ENCODE measurements around the gene TFEB.

DNA sequence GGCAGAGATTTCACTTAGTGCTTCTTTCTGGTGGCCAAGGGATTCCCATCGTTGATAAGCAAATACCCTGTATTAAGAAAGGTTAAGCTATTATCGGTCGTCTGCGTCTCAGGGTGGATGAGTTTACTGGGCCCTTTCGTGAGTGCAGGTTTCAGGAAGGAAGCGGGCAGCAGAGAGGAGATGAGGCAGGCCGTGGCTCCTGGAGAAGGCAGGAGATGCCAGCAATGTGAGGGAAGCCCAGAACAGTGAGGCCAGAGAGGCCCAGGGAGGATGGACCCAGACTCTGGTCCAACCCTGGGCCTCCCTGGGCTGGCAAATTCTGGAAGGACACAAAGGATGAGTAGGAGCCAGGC lies 11.2 kb downstream of the TFEB start:
- TF ChIP-seq POLR2A (IDR thresholded peaks at IDR 0.05; ENCODE audit: low read length), result no peak
- no peak for TF ChIP-seq GATA1 (IDR thresholded peaks at IDR 0.05; ENCODE audit: low read depth, low read length)

Measured in erythroblast (primary cell).